ENCODE measurements around the gene AGAP1.

The AGAP1 gene

GRCh38 chr2:236169741-236170589, 676.1 kb downstream of the AGAP1 start:
- DNase-seq: no peak

- no peak for DNase-seq
These were observed 676.8 kb downstream of the AGAP1 start for GRCh38 chr2:236170590-236171165.

GRCh38 chr2:236171181-236171679, 677.4 kb downstream of the AGAP1 start:
- no peak for DNase-seq

- DNase-seq: no peak
These were observed 677.9 kb downstream of the AGAP1 start for GRCh38 chr2:236171680-236172254.

- DNase-seq: no peak
These were observed 678.6 kb downstream of the AGAP1 start for GRCh38 chr2:236172255-236173035.

- no peak for DNase-seq
These were observed 679.3 kb downstream of the AGAP1 start for GRCh38 chr2:236173036-236173728.

GRCh38 chr2:236173729-236174607, 680.1 kb downstream of the AGAP1 start:
- no peak for DNase-seq

GRCh38 chr2:236175548-236176150, 681.8 kb downstream of the AGAP1 start:
- DNase-seq: no peak

- DNase-seq: no peak
These were observed 682.6 kb downstream of the AGAP1 start for GRCh38 chr2:236176417-236176816.

- DNase-seq: no peak
These were observed 683.1 kb downstream of the AGAP1 start for GRCh38 chr2:236176951-236177350.

GRCh38 chr2:236177604-236177966, 683.7 kb downstream of the AGAP1 start:
- no peak for DNase-seq

- DNase-seq: no peak
These were observed 684.4 kb downstream of the AGAP1 start for GRCh38 chr2:236177967-236178889.

GRCh38 chr2:236178890-236179235, 685.0 kb downstream of the AGAP1 start:
- no peak for DNase-seq

- DNase-seq: no peak
These were observed 685.6 kb downstream of the AGAP1 start for GRCh38 chr2:236179236-236180075.

- no peak for DNase-seq
These were observed 686.4 kb downstream of the AGAP1 start for GRCh38 chr2:236180076-236180816.

GRCh38 chr2:236180831-236181453, 687.1 kb downstream of the AGAP1 start:
- no peak for DNase-seq

Data from activated effector memory CD4-positive, alpha-beta T cell treated with Interleukin-2 at 50 U/mL for 16 hours (primary cell).